Measurements from ENCODE around the gene RPS6KA2.
"Not testable (repeated sequence)": the region's sequence is repeated elsewhere in the genome, so short reads cannot be mapped to it uniquely, and the experiment has no call there.

Gene RPS6KA2

GRCh38 chr6:166538297-166539010 is 88.6 kb downstream of the RPS6KA2 start:
- H3K4me3 ChIP-seq (ENCODE audit: low read length), result no peak overlapping the region
- DNase-seq (ENCODE audit: low read depth), result no peak
- TF ChIP-seq CTCF (conservative IDR thresholded peaks at IDR 0.05; ENCODE audit: low read length), result no peak

- TF ChIP-seq CTCF (conservative IDR thresholded peaks at IDR 0.05; ENCODE audit: low read length), result no peak
- H3K4me3 ChIP-seq (ENCODE audit: low read length), result no peak overlapping the region
- DNase-seq (ENCODE audit: low read depth), result no peak
Measured at GRCh38 chr6:166534658-166535406, 92.2 kb downstream of the RPS6KA2 start.

GRCh38 chr6:166533205-166533824 is 93.7 kb downstream of the RPS6KA2 start:
- TF ChIP-seq CTCF (conservative IDR thresholded peaks at IDR 0.05; ENCODE audit: low read length), result no peak
- H3K4me3 ChIP-seq (ENCODE audit: low read length), result no peak overlapping the region
- DNase-seq (ENCODE audit: low read depth), result no peak

- no peak for DNase-seq (ENCODE audit: low read depth)
- no peak for TF ChIP-seq CTCF (conservative IDR thresholded peaks at IDR 0.05; ENCODE audit: low read length)
- no peak overlapping the region for H3K4me3 ChIP-seq (ENCODE audit: low read length)
Measured at GRCh38 chr6:166532302-166532701, 94.7 kb downstream of the RPS6KA2 start.

- no peak overlapping the region for H3K4me3 ChIP-seq (ENCODE audit: low read length)
- DNase-seq (ENCODE audit: low read depth), result no peak
- no peak for TF ChIP-seq CTCF (conservative IDR thresholded peaks at IDR 0.05; ENCODE audit: low read length)
Measured at GRCh38 chr6:166530211-166531095, 96.6 kb downstream of the RPS6KA2 start.

GRCh38 chr6:166529586-166529985 is 97.5 kb downstream of the RPS6KA2 start:
- no peak overlapping the region for H3K4me3 ChIP-seq (ENCODE audit: low read length)
- DNase-seq (ENCODE audit: low read depth), result no peak
- TF ChIP-seq CTCF (conservative IDR thresholded peaks at IDR 0.05; ENCODE audit: low read length), result no peak

GRCh38 chr6:166529058-166529457 is 98.0 kb downstream of the RPS6KA2 start:
- DNase-seq (ENCODE audit: low read depth), result not testable (repeated sequence)

More at GRCh38 chr6:166529058-166529457, 98.0 kb downstream of the RPS6KA2 start:
- H3K4me3 ChIP-seq (ENCODE audit: low read length), result not testable (repeated sequence)

Measured in AG10803 (cell line).